Neural crest cell (in vitro differentiated cells): ENCODE data around the gene EPB41L2. TPM values are rescaled to one million over a fixed set of nuclear protein-coding genes. Genes with fewer than 3 reads are reported as not detected.

Source experiments
- DNase-seq: peaks from one replicate; pipeline ENCODE4 v3.0.0; 2021; ENCODE audit warnings: low read depth, mixed read lengths, low spot score
- H3K27ac Mint-ChIP-seq: one replicate; pipeline ENCODE4 v1.8.0; 2021; ENCODE audit warnings: mild to moderate bottlenecking, mixed read lengths; ENCODE audit not compliant: unreplicated experiment
- H3K27me3 Mint-ChIP-seq: 2 replicates; pipeline ENCODE4 v1.8.0; 2021; ENCODE audit warnings: low read depth, mild to moderate bottlenecking, mixed read lengths
- H3K36me3 Mint-ChIP-seq: 2 replicates; pipeline ENCODE4 v1.8.0; 2021; ENCODE audit warnings: low read depth, mild to moderate bottlenecking, mixed read lengths
- H3K4me1 Mint-ChIP-seq: 2 replicates; pipeline ENCODE4 v1.8.0; 2021; ENCODE audit warnings: mixed read lengths
- H3K4me3 Mint-ChIP-seq: one replicate; pipeline ENCODE4 v1.8.0; 2021; ENCODE audit warnings: mild to moderate bottlenecking, mixed read lengths
- H3K9me3 Mint-ChIP-seq: 2 replicates; pipeline ENCODE4 v1.8.0; 2021; ENCODE audit warnings: mixed read lengths
- total RNA-seq: library from RNA; stranded (reverse); gene quantifications from 2 replicates; pipeline ENCODE4 v1.2.1, GENCODE V29; 2021
- TF ChIP-seq, protein P1 (sequence below): fragments of 200-600 bp; sonication (generic); conservative IDR thresholded peaks from 2 replicates; pipeline ENCODE4 v1.5.0; 2021; ENCODE audit warnings: antibody characterized with exemption, mild to moderate bottlenecking

Gene EPB41L2
- total RNA-seq, 1 donor from 2014 or later, result 114 TPM

- H3K36me3 Mint-ChIP-seq, result no peaks in the 10 kb centered on the region
- no peaks in the 10 kb centered on the region for H3K9me3 Mint-ChIP-seq
- H3K4me3 Mint-ChIP-seq, result no peak overlapping the region
- H3K4me1 Mint-ChIP-seq, result peaks cover 30% of the 10 kb centered on the region
- H3K27ac Mint-ChIP-seq, result no peak overlapping the region
- no peak for DNase-seq
- H3K27me3 Mint-ChIP-seq, result no peaks in the 10 kb centered on the region
- TF ChIP-seq, protein P1, sequence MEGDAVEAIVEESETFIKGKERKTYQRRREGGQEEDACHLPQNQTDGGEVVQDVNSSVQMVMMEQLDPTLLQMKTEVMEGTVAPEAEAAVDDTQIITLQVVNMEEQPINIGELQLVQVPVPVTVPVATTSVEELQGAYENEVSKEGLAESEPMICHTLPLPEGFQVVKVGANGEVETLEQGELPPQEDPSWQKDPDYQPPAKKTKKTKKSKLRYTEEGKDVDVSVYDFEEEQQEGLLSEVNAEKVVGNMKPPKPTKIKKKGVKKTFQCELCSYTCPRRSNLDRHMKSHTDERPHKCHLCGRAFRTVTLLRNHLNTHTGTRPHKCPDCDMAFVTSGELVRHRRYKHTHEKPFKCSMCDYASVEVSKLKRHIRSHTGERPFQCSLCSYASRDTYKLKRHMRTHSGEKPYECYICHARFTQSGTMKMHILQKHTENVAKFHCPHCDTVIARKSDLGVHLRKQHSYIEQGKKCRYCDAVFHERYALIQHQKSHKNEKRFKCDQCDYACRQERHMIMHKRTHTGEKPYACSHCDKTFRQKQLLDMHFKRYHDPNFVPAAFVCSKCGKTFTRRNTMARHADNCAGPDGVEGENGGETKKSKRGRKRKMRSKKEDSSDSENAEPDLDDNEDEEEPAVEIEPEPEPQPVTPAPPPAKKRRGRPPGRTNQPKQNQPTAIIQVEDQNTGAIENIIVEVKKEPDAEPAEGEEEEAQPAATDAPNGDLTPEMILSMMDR, result no peak
Measured at GRCh38 chr6:130968476-130968875, 94.6 kb downstream of the EPB41L2 start.

DNA sequence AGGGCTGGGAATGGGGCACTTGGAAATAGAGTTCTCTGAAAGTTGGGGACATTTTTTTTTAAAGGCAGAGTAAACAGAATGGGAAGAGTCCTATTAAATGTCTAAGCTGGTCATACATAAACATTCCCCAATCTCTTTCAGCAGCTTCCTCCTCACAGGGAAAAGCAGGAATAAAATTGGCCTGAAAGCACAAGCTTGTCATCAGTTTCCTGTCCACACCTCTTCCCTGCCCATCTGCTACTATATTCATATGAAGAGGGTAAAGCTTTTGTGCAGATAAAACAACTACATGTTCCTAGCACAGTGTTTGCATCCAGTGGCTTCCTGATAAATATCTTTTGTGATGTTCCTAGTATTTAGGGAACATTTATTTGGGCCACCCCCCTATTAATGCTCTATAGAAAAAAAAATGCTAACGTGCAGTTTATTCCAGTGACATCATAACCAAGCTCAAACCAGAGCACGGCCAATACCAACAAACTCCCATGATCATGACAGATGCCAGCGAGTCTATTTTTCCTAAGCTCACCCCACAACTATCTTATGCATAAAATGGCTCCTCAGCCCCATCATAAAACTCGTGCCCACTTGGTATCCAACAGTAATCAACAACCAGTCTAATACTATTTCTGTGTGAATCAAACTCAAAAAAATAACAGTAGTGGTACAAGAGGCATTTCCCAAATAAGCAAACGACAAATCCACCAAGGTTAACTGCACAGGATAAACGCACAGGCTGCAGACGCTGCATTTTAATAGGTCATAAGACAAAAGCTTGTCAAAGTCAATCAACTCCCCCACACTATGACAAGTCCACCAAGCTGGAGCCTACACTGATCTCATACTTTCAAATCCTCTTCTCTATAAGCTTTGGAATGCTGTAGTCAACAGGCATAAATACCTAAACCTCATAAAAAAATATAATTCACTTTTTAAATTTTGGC is 95.3 kb downstream of the EPB41L2 start:
- Mint-ChIP-seq H3K36me3 (no peaks in the 10 kb centered on the region), H3K4me3 (no peak overlapping the region), H3K4me1 (peaks cover 33% of the 10 kb centered on the region), H3K27me3 (no peaks in the 10 kb centered on the region), H3K9me3 (no peaks in the 10 kb centered on the region), H3K27ac (no peak overlapping the region)
- DNase-seq, result no peak
- TF ChIP-seq, protein P1, result no peak

DNA sequence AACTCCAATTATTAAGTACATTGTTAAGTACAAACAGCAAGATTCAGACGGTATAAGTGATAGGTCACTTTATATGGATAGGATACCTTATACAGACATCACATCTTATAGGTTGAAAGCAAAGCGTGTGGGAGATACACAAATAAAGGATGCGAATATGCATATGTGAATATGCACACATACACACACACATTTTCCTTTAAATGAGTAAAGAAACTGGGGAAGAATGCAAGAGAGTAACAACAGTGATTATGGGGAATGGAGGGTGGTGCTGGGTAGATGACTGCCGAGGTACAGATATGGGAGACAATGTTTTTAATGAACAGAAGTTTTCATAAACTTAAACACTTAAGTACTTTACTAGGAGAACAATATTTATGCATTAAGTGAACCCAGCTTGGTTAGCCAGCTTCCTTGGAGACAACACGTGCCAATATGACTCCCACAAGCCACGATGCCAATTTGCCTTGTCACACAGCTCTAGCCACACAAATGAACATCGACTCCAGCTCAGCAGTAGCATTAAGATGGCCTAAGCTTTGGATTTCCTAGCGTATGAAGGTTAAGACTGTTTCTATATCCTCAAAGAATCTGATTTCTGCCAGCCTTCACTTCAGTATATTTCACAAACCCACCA is 96.6 kb downstream of the EPB41L2 start:
- Mint-ChIP-seq H3K27ac (no peak overlapping the region), H3K36me3 (no peaks in the 10 kb centered on the region), H3K27me3 (no peaks in the 10 kb centered on the region), H3K4me3 (no peak overlapping the region), H3K9me3 (no peaks in the 10 kb centered on the region), H3K4me1 (peaks cover 36% of the 10 kb centered on the region)
- no peak for DNase-seq
- TF ChIP-seq, protein P1, result no peak

- Mint-ChIP-seq H3K36me3 (no peaks in the 10 kb centered on the region), H3K4me3 (no peak overlapping the region), H3K9me3 (peaks cover under 1% of the 10 kb centered on the region), H3K27me3 (no peaks in the 10 kb centered on the region), H3K4me1 (peaks cover 35% of the 10 kb centered on the region), H3K27ac (no peak overlapping the region)
- TF ChIP-seq, protein P1, result no peak
- DNase-seq, result no peak
Measured at GRCh38 chr6:130965656-130966055, 97.4 kb downstream of the EPB41L2 start.

- Mint-ChIP-seq H3K9me3 (peaks cover 3% of the 10 kb centered on the region), H3K36me3 (no peaks in the 10 kb centered on the region), H3K27me3 (no peaks in the 10 kb centered on the region), H3K4me1 (peaks cover 32% of the 10 kb centered on the region), H3K4me3 (no peak overlapping the region), H3K27ac (no peak overlapping the region)
- DNase-seq, result no peak
- TF ChIP-seq, protein P1, result no peak
Measured at GRCh38 chr6:130964808-130965604, 98.0 kb downstream of the EPB41L2 start.
